IMR-90 (cell line): ENCODE results near the gene OR6B3. TPM values are rescaled to one million over a fixed set of nuclear protein-coding genes. Genes with fewer than 3 reads are reported as not detected.

Source experiments
- ATAC-seq: fragments of 200-7000 bp; cut with Tn5 transposase; 2 replicates; pipeline ENCODE4 v1.9.1; 2020; ENCODE audit warnings: low read depth, mild to moderate bottlenecking, moderate library complexity
- BruUV-seq: library from RNA; stranded (reverse); fragments of 400-500 nt; replicated peaks from 2 replicates; lab custom pipeline; 2021; lab: Mats Ljungman, UMichigan
- CTCF ChIA-PET: fragments of 300-600 bp; formaldehyde crosslinking; extraction: SDS; loops from one replicate; lab custom pipeline; 2021; ENCODE audit warnings: antibody characterized with exemption; lab: Yijun Ruan, JAX
- POLR2A ChIA-PET: fragments of 300-600 bp; sonication (Branson Sonifier 250); formaldehyde crosslinking; loops from one replicate; lab custom pipeline; 2022; ENCODE audit warnings: antibody characterized with exemption; ENCODE audit not compliant: unreplicated experiment; lab: Charles Lee
- DNase-seq: peaks from one replicate; pipeline ENCODE4 v3.0.0; 2013
- H2AFZ ChIP-seq: replicated peaks from 2 replicates; pipeline ENCODE3; 2013; ENCODE audit warnings: low read length, mild to moderate bottlenecking; ENCODE audit not compliant: poor library complexity
- H2AK5ac ChIP-seq: 2 replicates; pipeline ENCODE4 v1.6.1; 2013; ENCODE audit warnings: low read depth, low read length, inconsistent platforms
- H2AK9ac ChIP-seq: replicated peaks from 2 replicates; pipeline ENCODE3; 2013; ENCODE audit warnings: mild to moderate bottlenecking, low read depth, low read length, moderate library complexity; ENCODE audit not compliant: poor library complexity
- H2BK120ac ChIP-seq: 2 replicates; pipeline ENCODE4 v1.6.1; 2013; ENCODE audit warnings: low read depth, low read length, inconsistent platforms
- H2BK15ac ChIP-seq: 3 replicates; pipeline ENCODE4 v1.6.1; 2013; ENCODE audit warnings: low read depth, low read length, inconsistent platforms
- H2BK20ac ChIP-seq: 2 replicates; pipeline ENCODE4 v1.6.1; 2013; ENCODE audit warnings: low read depth, mild to moderate bottlenecking, inconsistent platforms, low read length, moderate library complexity
- H2BK5ac ChIP-seq: 2 replicates; pipeline ENCODE4 v1.6.1; 2013; ENCODE audit warnings: mild to moderate bottlenecking, low read depth, low read length, inconsistent platforms; ENCODE audit not compliant: poor library complexity, severe bottlenecking
- H3K14ac ChIP-seq: replicated peaks from 2 replicates; pipeline ENCODE4 v1.6.1; 2013; ENCODE audit warnings: low read depth, low read length, inconsistent platforms
- H3K18ac ChIP-seq: 2 replicates; pipeline ENCODE4 v1.6.1; 2013; ENCODE audit warnings: low read depth, low read length, control low read depth
- H3K23ac ChIP-seq: 2 replicates; pipeline ENCODE4 v1.6.1; 2013; ENCODE audit warnings: low read depth, low read length, inconsistent platforms
- H3K27ac ChIP-seq: 2 replicates; pipeline ENCODE4 v1.5.1; 2013; ENCODE audit warnings: mild to moderate bottlenecking, control low read depth, low read length; ENCODE audit not compliant: insufficient read depth
- H3K27me3 ChIP-seq: 2 replicates; pipeline ENCODE4 v1.6.1; 2013; ENCODE audit warnings: low read length; ENCODE audit not compliant: control insufficient read depth, insufficient read depth
- H3K36me3 ChIP-seq: 2 replicates; pipeline ENCODE4 v1.6.1; 2013; ENCODE audit warnings: low read length, mixed read lengths; ENCODE audit not compliant: control insufficient read depth, insufficient read depth
- H3K4ac ChIP-seq: 2 replicates; pipeline ENCODE4 v1.6.1; 2013; ENCODE audit warnings: low read depth, low read length, inconsistent platforms
- H3K4me1 ChIP-seq: 2 replicates; pipeline ENCODE4 v1.6.1; 2013; ENCODE audit warnings: low read length, mixed read lengths; ENCODE audit not compliant: control insufficient read depth, insufficient read depth
- H3K4me2 ChIP-seq: 2 replicates; pipeline ENCODE4 v1.6.1; 2013; ENCODE audit warnings: low read depth, mild to moderate bottlenecking, control low read depth, low read length, moderate library complexity
- H3K4me3 ChIP-seq: 2 replicates; pipeline ENCODE4 v1.5.1; 2013; ENCODE audit warnings: low read depth, mild to moderate bottlenecking, control low read depth, low read length, moderate library complexity; ENCODE audit not compliant: insufficient read depth
- H3K56ac ChIP-seq: 2 replicates; pipeline ENCODE4 v1.6.1; 2013; ENCODE audit warnings: low read length, inconsistent platforms; ENCODE audit not compliant: insufficient read depth; ENCODE audit errors: extremely low read depth
- H3K79me1 ChIP-seq, 2 experiments: 2 replicates each; pipeline ENCODE4 v1.6.1; 2013; ENCODE audit warnings: low read length in 2 of 2, inconsistent platforms in 1 of 2, low read depth in 1 of 2
- H3K9ac ChIP-seq: 2 replicates; pipeline ENCODE4 v1.6.1; 2013; ENCODE audit warnings: low read depth, low read length, control low read depth
- H3K9me1 ChIP-seq: 2 replicates; pipeline ENCODE4 v1.6.1; 2013; ENCODE audit warnings: low read length, inconsistent platforms; ENCODE audit not compliant: insufficient read depth
- H3K9me3 ChIP-seq: 2 replicates; pipeline ENCODE4 v1.6.1; 2013; ENCODE audit warnings: low read length; ENCODE audit not compliant: control insufficient read depth, insufficient read depth
- H4K20me1 ChIP-seq: 2 replicates; pipeline ENCODE4 v1.6.1; 2013; ENCODE audit warnings: low read length, inconsistent platforms; ENCODE audit not compliant: insufficient read depth
- H4K5ac ChIP-seq: 2 replicates; pipeline ENCODE4 v1.6.1; 2013; ENCODE audit warnings: mild to moderate bottlenecking, low read depth, low read length, control low read depth
- H4K8ac ChIP-seq, 2 experiments: 2 replicates each; pipeline ENCODE4 v1.6.1; 2013; ENCODE audit warnings: low read depth in 2 of 2, low read length in 2 of 2, control low read depth in 1 of 2, inconsistent platforms in 1 of 2
- H4K91ac ChIP-seq: 2 replicates; pipeline ENCODE4 v1.6.1; 2013; ENCODE audit warnings: low read depth, low read length, inconsistent platforms; ENCODE audit not compliant: insufficient read depth
- BHLHE40 ChIP-seq: fragments of 150-350 bp; IDR thresholded peaks from 2 replicates; pipeline ENCODE4 v1.6.1; 2016; ENCODE audit warnings: mild to moderate bottlenecking, low read depth, low read length
- CHD1 ChIP-seq: IDR thresholded peaks from 2 replicates; pipeline ENCODE4 v1.6.1; 2012; ENCODE audit warnings: low read depth, low read length, improper control_type of control experiment
- CTCF ChIP-seq: conservative IDR thresholded peaks from 2 replicates; pipeline ENCODE4 v1.5.1; 2012; ENCODE audit warnings: mild to moderate bottlenecking, low read depth, low read length, improper control_type of control experiment
- ELK1 ChIP-seq: fragments of 150-350 bp; IDR thresholded peaks from 2 replicates; pipeline ENCODE4 v1.6.1; 2016; ENCODE audit warnings: low read depth, mild to moderate bottlenecking, low read length, moderate library complexity, borderline replicate concordance
- FOS ChIP-seq: fragments of 150-350 bp; IDR thresholded peaks from 2 replicates; pipeline ENCODE4 v1.6.1; 2016; ENCODE audit warnings: low read depth, low read length
- MAFK ChIP-seq: IDR thresholded peaks from 2 replicates; pipeline ENCODE4 v1.6.1; 2012; ENCODE audit warnings: low read depth, low read length, improper control_type of control experiment
- MAZ ChIP-seq: IDR thresholded peaks from 2 replicates; pipeline ENCODE4 v1.6.1; 2012; ENCODE audit warnings: low read depth, mild to moderate bottlenecking, low read length, improper control_type of control experiment, moderate library complexity, borderline replicate concordance
- MXI1 ChIP-seq: IDR thresholded peaks from 2 replicates; pipeline ENCODE4 v1.6.1; 2012; ENCODE audit warnings: low read depth, mild to moderate bottlenecking, low read length, moderate library complexity, borderline replicate concordance
- POLR2A ChIP-seq: IDR thresholded peaks from 2 replicates; pipeline ENCODE4 v1.6.1; 2012; ENCODE audit warnings: mild to moderate bottlenecking, low read depth, low read length
- RAD21 ChIP-seq: IDR thresholded peaks from 2 replicates; pipeline ENCODE4 v1.6.1; 2012; ENCODE audit warnings: low read length, improper control_type of control experiment
- RFX5 ChIP-seq: IDR thresholded peaks from 2 replicates; pipeline ENCODE4 v1.8.0; 2012; ENCODE audit warnings: low read depth, mild to moderate bottlenecking, low read length, moderate library complexity
- dilution Hi-C: fragments of 300-500 bp; cut with HindIII; formaldehyde crosslinking; loops from one replicate; pipeline ENCODE4 v1.14.3; 2018; ENCODE audit warnings: low sequenced_read_pairs; ENCODE audit not compliant: unreplicated experiment
- in situ Hi-C: fragments of 300-500 bp; cut with MboI; formaldehyde crosslinking; loops from 3 replicates; pipeline ENCODE4 v1.14.3; 2019; ENCODE audit warnings: low sequenced_read_pairs, inconsistent platforms, mixed read lengths
- intact Hi-C: fragments of 100-400 bp; cut with micrococcal nuclease; formaldehyde crosslinking; loops from 2 replicates; pipeline ENCODE4 v1.10.0; 2022
- polyA plus RNA-seq, 3 experiments: library from polyadenylated mRNA; depleted of rRNA; stranded (reverse); fragments of >200 nt; gene quantifications; 2 replicates each; pipeline ENCODE4 v1.2.3, GENCODE V29; 2012; ENCODE audit warnings: low replicate concordance in 1 of 3
- total RNA-seq: library from RNA; depleted of rRNA; stranded (reverse); fragments of >200 nt; gene quantifications from 2 replicates; pipeline ENCODE4 v1.2.3, GENCODE V29; 2012

The OR6B3 gene
- total and polyA plus RNA-seq, 2 of the 4 experiments (the other 2 are of a cell fraction) = not detected

- Histone ChIP-seq H2AK5ac (no peak overlapping the region), H4K20me1 (no peaks in the 10 kb centered on the region), H3K4me3 (no peak overlapping the region), H3K14ac (no peak overlapping the region), H2AK9ac (no peak overlapping the region), H3K9ac (no peak overlapping the region), H4K91ac (no peak overlapping the region), H3K4me1 (no peaks in the 10 kb centered on the region), H2BK120ac (no peak overlapping the region), H3K79me1 (no peaks in the 10 kb centered on the region), H3K9me1 (no peaks in the 10 kb centered on the region), H3K23ac (no peak overlapping the region), H3K18ac (no peak overlapping the region), H3K56ac (no peak overlapping the region), H3K27me3 (no peaks in the 10 kb centered on the region), H3K9me3 (peaks cover 5% of the 10 kb centered on the region; the same call in 1 of the 2 replicates), H2BK15ac (no peak overlapping the region), H2BK5ac (no peak overlapping the region), H2AFZ (no peak overlapping the region), H4K8ac (no peak overlapping the region), H4K5ac (no peak overlapping the region), H3K36me3 (no peaks in the 10 kb centered on the region), H2BK20ac (no peak overlapping the region), H3K4ac (no peak overlapping the region), H3K4me2 (no peak overlapping the region), H3K27ac (no peak overlapping the region)
- ChIA-PET CTCF (no interaction called here), POLR2A (no interaction called here)
- no peak for TF ChIP-seq RAD21
- no peak for TF ChIP-seq CTCF
- TF ChIP-seq ELK1 = no peak
- TF ChIP-seq MXI1 = no peak
- TF ChIP-seq CHD1 = no peak
- TF ChIP-seq BHLHE40 = no peak
- TF ChIP-seq RFX5 = no peak
- TF ChIP-seq MAFK = no peak
- no peak for TF ChIP-seq FOS
- TF ChIP-seq MAZ = no peak
- no peak for TF ChIP-seq POLR2A
- intact Hi-C loops (no loop called here), in situ Hi-C loops (no loop called here), dilution Hi-C loops (no loop called here)
- no peak for DNase-seq
- ATAC-seq = no peak
- no TSS peak for BruUV-seq
Measured at GRCh38 chr2:240077442-240077841, 24.1 kb upstream of the OR6B3 start.
